WTC11 (cell line): ENCODE results near the gene CADM2. TPM values are rescaled to one million over a fixed set of nuclear protein-coding genes. Genes with fewer than 3 reads are reported as not detected.
A peak's percentile ranks its signal among the peaks of the same experiment; 100 is the strongest.
"Not testable (repeated sequence)": the region's sequence is repeated elsewhere in the genome, so short reads cannot be mapped to it uniquely, and the experiment has no call there.

Source experiments
- ATAC-seq: fragments of 200-7000 bp; cut with Tn5 transposase; 2 replicates; pipeline ENCODE4 v1.10.0; 2021; ENCODE audit warnings: mild to moderate bottlenecking, moderate library complexity
- CTCF ChIA-PET: fragments of 300-600 bp; sonication (Branson Sonifier 250); formaldehyde crosslinking; loops from one replicate; lab custom pipeline; 2021; ENCODE audit warnings: antibody characterized with exemption; lab: Charles Lee
- POLR2A ChIA-PET: fragments of 350-600 bp; sonication (Branson Sonifier 250); formaldehyde crosslinking; loops from one replicate; lab custom pipeline; 2021; ENCODE audit warnings: antibody characterized with exemption; lab: Charles Lee
- DNase-seq: peaks from one replicate; pipeline ENCODE4 v3.0.0; 2021; ENCODE audit warnings: low spot score
- H3K27ac Mint-ChIP-seq: 2 replicates; pipeline ENCODE4 v1.8.0; 2021; ENCODE audit warnings: mixed read lengths
- H3K27me3 Mint-ChIP-seq: 2 replicates; pipeline ENCODE4 v1.8.0; 2021; ENCODE audit warnings: low read depth, mild to moderate bottlenecking, moderate library complexity, mixed read lengths
- H3K36me3 Mint-ChIP-seq: 2 replicates; pipeline ENCODE4 v1.8.0; 2021; ENCODE audit warnings: mixed read lengths
- H3K4me1 Mint-ChIP-seq: 2 replicates; pipeline ENCODE4 v1.8.0; 2022; ENCODE audit warnings: mixed read lengths
- H3K4me3 Mint-ChIP-seq: 2 replicates; pipeline ENCODE4 v1.8.0; 2021; ENCODE audit warnings: mild to moderate bottlenecking, moderate library complexity, mixed read lengths
- H3K9me3 Mint-ChIP-seq: 2 replicates; pipeline ENCODE4 v1.8.0; 2021; ENCODE audit warnings: mixed read lengths
- ATF1 ChIP-seq: sonication (generic); formaldehyde crosslinking; IDR thresholded peaks from 2 replicates; pipeline ENCODE4 v1.8.1; 2023; ENCODE audit warnings: mild to moderate bottlenecking, moderate library complexity, missing genetic modification reagents
- CREB1 ChIP-seq: sonication (generic); formaldehyde crosslinking; IDR thresholded peaks from 2 replicates; pipeline ENCODE4 v1.8.0; 2023; ENCODE audit warnings: mild to moderate bottlenecking, missing genetic modification reagents
- E2F1 ChIP-seq: sonication (generic); formaldehyde crosslinking; IDR thresholded peaks from 2 replicates; pipeline ENCODE4 v1.8.0; 2022; ENCODE audit warnings: mild to moderate bottlenecking, missing genetic modification reagents
- E2F5 ChIP-seq: sonication (generic); formaldehyde crosslinking; IDR thresholded peaks from 2 replicates; pipeline ENCODE4 v1.8.1; 2022; ENCODE audit warnings: mild to moderate bottlenecking, moderate library complexity, missing genetic modification reagents
- ELF4 ChIP-seq: sonication (generic); formaldehyde crosslinking; IDR thresholded peaks from 2 replicates; pipeline ENCODE4 v1.8.1; 2022; ENCODE audit warnings: low read depth, mild to moderate bottlenecking, moderate library complexity, missing genetic modification reagents
- FOXJ3 ChIP-seq: sonication (generic); formaldehyde crosslinking; IDR thresholded peaks from 2 replicates; pipeline ENCODE4 v1.9.0; 2021; ENCODE audit warnings: missing genetic modification reagents, mild to moderate bottlenecking, borderline replicate concordance
- FOXP4 ChIP-seq: sonication (generic); formaldehyde crosslinking; IDR thresholded peaks from 2 replicates; pipeline ENCODE4 v1.8.0; 2022; ENCODE audit warnings: mild to moderate bottlenecking, missing genetic modification reagents
- GTF2I ChIP-seq: fragments of 250-450 bp; sonication (Bioruptor Pico); conservative IDR thresholded peaks from 2 replicates; pipeline ENCODE4 v1.4.0; 2021; ENCODE audit warnings: mild to moderate bottlenecking
- HMGA2 ChIP-seq: fragments of 250-450 bp; sonication (Bioruptor Pico); IDR thresholded peaks from 2 replicates; pipeline ENCODE4 v1.4.0; 2021; ENCODE audit warnings: mild to moderate bottlenecking, moderate library complexity
- HMGXB4 ChIP-seq: sonication (generic); formaldehyde crosslinking; IDR thresholded peaks from 2 replicates; pipeline ENCODE4 v1.8.1; 2023; ENCODE audit warnings: mild to moderate bottlenecking, moderate library complexity, missing genetic modification reagents
- IRF1 ChIP-seq: sonication (generic); formaldehyde crosslinking; IDR thresholded peaks from 2 replicates; pipeline ENCODE4 v1.8.0; 2023; ENCODE audit warnings: missing genetic modification reagents
- IRF2 ChIP-seq: sonication (generic); formaldehyde crosslinking; IDR thresholded peaks from 2 replicates; pipeline ENCODE4 v1.8.0; 2022; ENCODE audit warnings: low read depth, missing genetic modification reagents, borderline replicate concordance
- MXD4 ChIP-seq: fragments of 250-450 bp; sonication (Bioruptor Pico); IDR thresholded peaks from 2 replicates; pipeline ENCODE4 v1.8.0; 2021; ENCODE audit warnings: mild to moderate bottlenecking, moderate library complexity, borderline replicate concordance
- PRRX2 ChIP-seq: fragments of 250-450 bp; sonication (Bioruptor Pico); IDR thresholded peaks from 2 replicates; pipeline ENCODE4 v1.8.0; 2021; ENCODE audit warnings: mild to moderate bottlenecking
- SMAD3 ChIP-seq: sonication (generic); formaldehyde crosslinking; IDR thresholded peaks from 2 replicates; pipeline ENCODE4 v1.8.0; 2022; ENCODE audit warnings: missing genetic modification reagents, mild to moderate bottlenecking, borderline replicate concordance
- STAT6 ChIP-seq: sonication (generic); formaldehyde crosslinking; conservative IDR thresholded peaks from 2 replicates; pipeline ENCODE4 v1.8.1; 2023; ENCODE audit warnings: mild to moderate bottlenecking, low read depth, missing genetic modification reagents, moderate library complexity
- TEAD1 ChIP-seq: sonication (generic); formaldehyde crosslinking; IDR thresholded peaks from 2 replicates; pipeline ENCODE4 v1.8.0; 2022; ENCODE audit warnings: mild to moderate bottlenecking, missing genetic modification reagents
- ZBTB21 ChIP-seq: sonication (generic); formaldehyde crosslinking; IDR thresholded peaks from 2 replicates; pipeline ENCODE4 v1.8.1; 2023; ENCODE audit warnings: mild to moderate bottlenecking, missing genetic modification reagents, borderline replicate concordance
- ZNF121 ChIP-seq: sonication (generic); formaldehyde crosslinking; IDR thresholded peaks from 2 replicates; pipeline ENCODE4 v1.8.0; 2023; ENCODE audit warnings: missing genetic modification reagents
- ZNF263 ChIP-seq: sonication (generic); formaldehyde crosslinking; IDR thresholded peaks from 2 replicates; pipeline ENCODE4 v1.8.1; 2022; ENCODE audit warnings: low read depth, mild to moderate bottlenecking, moderate library complexity, missing genetic modification reagents
- ZNF317 ChIP-seq: sonication (generic); formaldehyde crosslinking; IDR thresholded peaks from 2 replicates; pipeline ENCODE4 v1.8.1; 2023; ENCODE audit warnings: low read depth, mild to moderate bottlenecking, moderate library complexity, missing genetic modification reagents, borderline replicate concordance
- total RNA-seq: library from RNA; stranded (reverse); gene quantifications from 3 replicates; pipeline ENCODE4 v1.2.3, GENCODE V29; 2021

CADM2 gene
- total RNA-seq, 1 experiment from 2014 or later, result 18.8 TPM

- Mint-ChIP-seq H3K27ac (no peak overlapping the region), H3K4me3 (no peak overlapping the region), H3K27me3 (no peaks in the 10 kb centered on the region), H3K36me3 (peaks cover under 1% of the 10 kb centered on the region; the same call in 1 of the 2 replicates), H3K4me1 (peaks cover 46% of the 10 kb centered on the region), H3K9me3 (no peaks in the 10 kb centered on the region)
- ChIA-PET CTCF (no interaction called here), POLR2A (no interaction called here)
- no peak for ATAC-seq
- TF ChIP-seq FOXJ3 (CRISPR knock-in tag) (no peak), GTF2I (no peak), IRF2 (CRISPR knock-in tag) (no peak), SMAD3 (CRISPR knock-in tag) (no peak), CREB1 (no peak), ELF4 (CRISPR knock-in tag) (no peak), TEAD1 (no peak), FOXP4 (CRISPR knock-in tag) (no peak), ZNF263 (CRISPR knock-in tag) (no peak), MXD4 (no peak), ATF1 (CRISPR knock-in tag) (no peak), E2F5 (no peak), PRRX2 (no peak)
- no peak for DNase-seq
These were observed 747.3 kb downstream of the CADM2 start for GRCh38 chr3:85706130-85706529.

GRCh38 chr3:85708325-85708724 lies 749.5 kb downstream of the CADM2 start:
- DNase-seq, H3K4me3 Mint-ChIP-seq, H3K27me3 Mint-ChIP-seq, POLR2A ChIA-PET, H3K36me3 Mint-ChIP-seq, H3K27ac Mint-ChIP-seq, CTCF ChIA-PET, H3K9me3 Mint-ChIP-seq: not testable (repeated sequence)
- H3K4me1 Mint-ChIP-seq, result peaks cover 39% of the 10 kb centered on the region
- peak; percentile 88 for ATAC-seq

- ChIA-PET CTCF (no interaction called here), POLR2A (no interaction called here)
- DNase-seq (no peak), ATAC-seq (no peak)
- no peaks in the 10 kb centered on the region for H3K27me3 Mint-ChIP-seq
- no peak overlapping the region for H3K4me3 Mint-ChIP-seq
- H3K36me3 Mint-ChIP-seq, result no peaks in the 10 kb centered on the region
- H3K27ac Mint-ChIP-seq, result no peak overlapping the region
- TF ChIP-seq ZNF121 (CRISPR knock-in tag), result no peak
- TF ChIP-seq ZBTB21, result no peak
- no peak for TF ChIP-seq HMGA2
- TF ChIP-seq STAT6 (CRISPR knock-in tag), result no peak
- TF ChIP-seq HMGXB4, result no peak
- TF ChIP-seq IRF1 (CRISPR knock-in tag), result no peak
- no peak for TF ChIP-seq ATF1 (CRISPR knock-in tag)
- TF ChIP-seq E2F1 (CRISPR knock-in tag), result no peak
- no peak for TF ChIP-seq ZNF317 (CRISPR knock-in tag)
- H3K4me1 Mint-ChIP-seq, result peaks cover 30% of the 10 kb centered on the region
- H3K9me3 Mint-ChIP-seq, result no peaks in the 10 kb centered on the region
These were observed 750.6 kb downstream of the CADM2 start for GRCh38 chr3:85709346-85709892.
